KMS-11 (cell line): ENCODE measurements around the gene SLC39A13.

ENCODE experiments used
- H2AFZ ChIP-seq: fragments of 200-600 bp; sonication (generic); 2 replicates; pipeline ENCODE4 v1.6.1; 2016; ENCODE audit warnings: antibody characterized with exemption, mixed run types, low read depth
- H3K27ac ChIP-seq: fragments of 200-600 bp; sonication (generic); 2 replicates; pipeline ENCODE4 v1.6.1; 2016; ENCODE audit warnings: mild to moderate bottlenecking, mixed run types
- H3K27me3 ChIP-seq: fragments of 200-600 bp; sonication (generic); 2 replicates; pipeline ENCODE4 v1.6.1; 2017; ENCODE audit warnings: mild to moderate bottlenecking, low read depth, mixed run types, moderate library complexity; ENCODE audit not compliant: insufficient read depth
- H3K36me3 ChIP-seq: fragments of 200-600 bp; sonication (generic); 2 replicates; pipeline ENCODE4 v1.6.1; 2017; ENCODE audit warnings: mild to moderate bottlenecking, mixed run types; ENCODE audit not compliant: insufficient read depth
- H3K4me1 ChIP-seq: fragments of 200-600 bp; sonication (generic); 2 replicates; pipeline ENCODE4 v1.6.1; 2016; ENCODE audit warnings: mild to moderate bottlenecking, low read depth, mixed run types; ENCODE audit not compliant: poor library complexity, severe bottlenecking
- H3K4me2 ChIP-seq: fragments of 200-600 bp; sonication (generic); 2 replicates; pipeline ENCODE4 v1.7.0; 2016; ENCODE audit warnings: mild to moderate bottlenecking, mixed run types
- H3K4me3 ChIP-seq: fragments of 200-600 bp; sonication (generic); IDR thresholded peaks from 2 replicates; pipeline ENCODE4 v1.6.1; 2017; ENCODE audit warnings: low read depth, low read length, mixed read lengths; ENCODE audit not compliant: insufficient read depth
- H3K79me2 ChIP-seq: fragments of 200-600 bp; sonication (generic); 2 replicates; pipeline ENCODE4 v1.6.1; 2016; ENCODE audit warnings: low read depth, mixed run types; ENCODE audit not compliant: insufficient read depth
- H3K9ac ChIP-seq: fragments of 200-600 bp; sonication (generic); 2 replicates; pipeline ENCODE4 v1.6.1; 2016; ENCODE audit warnings: mild to moderate bottlenecking, mixed run types
- H4K20me1 ChIP-seq: fragments of 200-600 bp; sonication (generic); 2 replicates; pipeline ENCODE4 v1.6.1; 2016; ENCODE audit warnings: mild to moderate bottlenecking, mixed run types; ENCODE audit not compliant: insufficient read depth
- TF ChIP-seq, protein P1 (sequence below): fragments of 200-600 bp; sonication (generic); conservative IDR thresholded peaks from 2 replicates; pipeline ENCODE4 v1.6.1; 2017; ENCODE audit warnings: low read depth, mild to moderate bottlenecking, antibody characterized with exemption, low read length, moderate library complexity, mixed read lengths

SLC39A13 gene

DNA sequence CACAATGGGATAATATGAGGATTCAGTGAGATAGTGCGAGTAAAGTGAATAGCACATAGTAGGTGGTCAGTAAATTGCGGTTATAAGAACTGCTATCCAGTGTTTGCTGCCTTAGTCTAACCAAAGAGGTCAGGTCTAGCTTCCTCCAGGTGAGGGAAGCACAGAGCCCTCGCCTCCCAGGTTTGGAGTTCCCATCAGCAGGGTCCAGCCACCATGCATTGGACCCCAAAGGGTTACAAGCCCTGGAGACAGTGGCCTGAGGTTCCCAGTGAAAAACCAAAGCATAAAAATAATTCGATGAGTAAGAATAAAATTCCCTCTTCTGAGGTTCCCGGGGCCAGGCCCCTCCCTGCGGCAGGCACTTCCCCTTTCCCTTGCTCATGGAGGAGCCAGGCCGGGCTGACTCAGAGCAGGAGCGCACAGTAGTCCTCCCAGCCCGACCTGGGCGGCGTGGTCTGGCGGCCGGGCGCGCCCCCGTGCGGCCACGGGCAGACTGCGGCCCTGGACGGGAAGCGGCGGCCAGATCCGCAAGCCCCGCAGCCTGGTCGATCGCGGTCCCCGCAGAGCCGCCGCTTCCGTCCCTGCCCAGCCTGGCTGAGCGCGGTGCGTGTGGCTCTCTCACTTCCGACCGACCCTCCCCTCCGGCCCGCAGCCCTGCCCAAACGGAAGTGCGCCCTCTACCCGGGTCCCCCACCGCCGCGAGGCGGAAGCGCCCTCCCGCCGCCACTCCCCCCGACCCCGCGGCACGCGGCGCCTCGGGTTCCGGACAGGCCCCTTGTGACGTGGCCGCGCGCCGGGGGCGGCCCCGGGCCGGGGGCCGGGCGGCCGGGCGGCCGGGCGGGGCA lies at the start of gene SLC39A13:
SLC39A13 (plus strand) TSS at position 845 of the 845 bp plus-strand sequence. CDS start 1,505 bp downstream, outside the sequence.
- H3K4me1 ChIP-seq, result peaks cover 7% of the 10 kb centered on the region
- H3K27me3 ChIP-seq, result no peaks in the 10 kb centered on the region
- H3K9ac ChIP-seq, result peak within 1 kb of the TSS; percentile 62; the same call in 1 of the 2 replicates
- peak within 1 kb of the TSS; percentile 48 for H3K27ac ChIP-seq
- no peaks in the 10 kb centered on the region for H3K79me2 ChIP-seq
- TF ChIP-seq, protein P1, sequence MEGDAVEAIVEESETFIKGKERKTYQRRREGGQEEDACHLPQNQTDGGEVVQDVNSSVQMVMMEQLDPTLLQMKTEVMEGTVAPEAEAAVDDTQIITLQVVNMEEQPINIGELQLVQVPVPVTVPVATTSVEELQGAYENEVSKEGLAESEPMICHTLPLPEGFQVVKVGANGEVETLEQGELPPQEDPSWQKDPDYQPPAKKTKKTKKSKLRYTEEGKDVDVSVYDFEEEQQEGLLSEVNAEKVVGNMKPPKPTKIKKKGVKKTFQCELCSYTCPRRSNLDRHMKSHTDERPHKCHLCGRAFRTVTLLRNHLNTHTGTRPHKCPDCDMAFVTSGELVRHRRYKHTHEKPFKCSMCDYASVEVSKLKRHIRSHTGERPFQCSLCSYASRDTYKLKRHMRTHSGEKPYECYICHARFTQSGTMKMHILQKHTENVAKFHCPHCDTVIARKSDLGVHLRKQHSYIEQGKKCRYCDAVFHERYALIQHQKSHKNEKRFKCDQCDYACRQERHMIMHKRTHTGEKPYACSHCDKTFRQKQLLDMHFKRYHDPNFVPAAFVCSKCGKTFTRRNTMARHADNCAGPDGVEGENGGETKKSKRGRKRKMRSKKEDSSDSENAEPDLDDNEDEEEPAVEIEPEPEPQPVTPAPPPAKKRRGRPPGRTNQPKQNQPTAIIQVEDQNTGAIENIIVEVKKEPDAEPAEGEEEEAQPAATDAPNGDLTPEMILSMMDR, result peak; percentile 65
- H3K4me3 ChIP-seq, result no peak within 1 kb of the TSS
- H3K4me2 ChIP-seq, result peak within 1 kb of the TSS; percentile 100
- H4K20me1 ChIP-seq, result no peaks in the 10 kb centered on the region
- peak within 1 kb of the TSS; percentile 82 for H2AFZ ChIP-seq
- H3K36me3 ChIP-seq, result no peaks in the 10 kb centered on the region

DNA sequence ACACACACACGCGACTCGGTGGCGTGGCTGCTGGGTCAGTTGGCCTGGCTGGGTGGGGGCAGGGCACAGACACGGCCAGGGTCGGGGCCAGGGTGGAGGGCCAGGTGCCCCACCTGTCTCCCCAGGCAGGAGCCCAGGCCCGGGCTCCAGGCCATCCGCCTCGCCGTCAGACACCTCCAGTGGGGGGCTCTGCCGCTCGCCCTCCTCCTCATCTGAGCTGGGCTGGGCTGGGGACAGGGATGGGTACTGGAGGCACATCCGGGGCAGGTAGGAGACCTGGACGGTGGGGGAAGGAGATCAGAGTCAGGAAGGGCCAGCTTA lies 49.7 kb upstream of the SLC39A13 start:
- no peak overlapping the region for H3K4me2 ChIP-seq
- H3K4me1 ChIP-seq, result no peaks in the 10 kb centered on the region
- no peak overlapping the region for H3K4me3 ChIP-seq
- TF ChIP-seq, protein P1, result no peak
- H4K20me1 ChIP-seq, result no peaks in the 10 kb centered on the region
- no peaks in the 10 kb centered on the region for H3K36me3 ChIP-seq
- no peaks in the 10 kb centered on the region for H3K79me2 ChIP-seq
- no peak overlapping the region for H2AFZ ChIP-seq
- H3K9ac ChIP-seq, result no peak overlapping the region
- H3K27ac ChIP-seq, result no peak overlapping the region
- H3K27me3 ChIP-seq, result no peaks in the 10 kb centered on the region

DNA sequence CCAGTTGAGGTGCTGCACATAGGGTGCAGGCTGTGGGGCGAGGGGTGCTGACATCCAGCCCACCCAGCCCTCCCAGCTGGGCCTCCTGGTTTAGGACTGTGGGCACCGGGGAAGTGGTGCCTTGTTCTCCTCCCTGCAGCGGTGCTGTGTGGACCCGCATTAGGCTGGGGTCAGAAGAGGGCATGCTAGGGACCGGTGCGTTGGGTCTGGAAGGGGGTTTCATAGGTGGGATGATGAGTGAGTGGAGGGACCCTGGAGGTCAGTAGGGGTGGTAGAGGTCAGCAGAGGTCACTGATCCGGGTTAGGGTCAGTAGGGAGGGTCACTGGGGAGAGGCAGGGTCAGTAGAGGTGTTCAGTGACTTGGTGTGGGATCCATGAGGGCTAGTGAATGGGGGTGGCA lies 49.2 kb upstream of the SLC39A13 start:
- Histone ChIP-seq H2AFZ (no peak overlapping the region), H3K36me3 (no peaks in the 10 kb centered on the region), H3K4me3 (no peak overlapping the region), H3K4me2 (no peak overlapping the region), H3K27ac (no peak overlapping the region), H3K4me1 (no peaks in the 10 kb centered on the region), H3K79me2 (no peaks in the 10 kb centered on the region), H3K9ac (no peak overlapping the region), H3K27me3 (no peaks in the 10 kb centered on the region), H4K20me1 (no peaks in the 10 kb centered on the region)
- TF ChIP-seq, protein P1, result no peak

DNA sequence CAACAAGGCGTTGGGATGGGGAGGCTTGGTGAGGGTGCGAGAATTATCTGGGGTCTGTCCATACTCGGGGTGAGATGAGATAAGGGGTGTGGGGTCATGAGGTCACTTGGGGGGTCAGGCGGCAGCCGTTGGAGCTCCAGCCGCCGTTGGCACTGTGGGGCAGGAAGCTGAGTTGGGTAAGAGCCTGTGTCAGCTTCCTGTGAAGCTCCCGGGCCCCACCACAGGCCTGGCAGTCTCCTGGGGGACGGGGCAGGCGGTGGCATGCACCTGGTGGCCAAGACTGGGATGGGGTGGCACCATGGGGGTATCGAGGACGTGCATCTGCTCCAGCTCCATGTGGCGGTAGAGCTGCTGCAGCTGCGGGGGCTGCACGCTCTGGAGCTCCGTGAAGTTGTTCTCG lies 48.8 kb upstream of the SLC39A13 start:
- no peaks in the 10 kb centered on the region for H3K79me2 ChIP-seq
- no peaks in the 10 kb centered on the region for H4K20me1 ChIP-seq
- H3K27me3 ChIP-seq, result no peaks in the 10 kb centered on the region
- no peak overlapping the region for H3K4me3 ChIP-seq
- H2AFZ ChIP-seq, result no peak overlapping the region
- H3K9ac ChIP-seq, result no peak overlapping the region
- H3K4me2 ChIP-seq, result no peak overlapping the region
- H3K36me3 ChIP-seq, result no peaks in the 10 kb centered on the region
- TF ChIP-seq, protein P1, result no peak
- H3K4me1 ChIP-seq, result no peaks in the 10 kb centered on the region
- no peak overlapping the region for H3K27ac ChIP-seq
